Transverse colon (tissue), 4 donors: ENCODE data around the gene UBXN1. TPM values are rescaled to one million over a fixed set of nuclear protein-coding genes. Genes with fewer than 3 reads are reported as not detected.

Experiments
- DNase-seq: peaks from one replicate; pipeline ENCODE4 v3.0.0-alpha.2; 2019
- H3K27ac ChIP-seq, 4 donors: fragments of 200-600 bp; sonication (generic); 2 replicates each; pipeline ENCODE4 v1.5.1; 2016 to 2018; ENCODE audit warnings: inconsistent platforms in 4 of 4
- H3K27me3 ChIP-seq: fragments of 200-600 bp; sonication (generic); 2 replicates; pipeline ENCODE4 v1.5.1; 2017; ENCODE audit warnings: inconsistent platforms
- H3K36me3 ChIP-seq, 4 donors: fragments of 200-600 bp; sonication (generic); 2 replicates each; pipeline ENCODE4 v1.5.1; 2017 to 2019; ENCODE audit warnings: inconsistent platforms in 4 of 4
- H3K4me1 ChIP-seq, 4 donors: fragments of 200-600 bp; sonication (generic); 2 replicates each; pipeline ENCODE4 v1.5.1; 2017 to 2020; ENCODE audit warnings: inconsistent platforms in 4 of 4
- H3K4me3 ChIP-seq, 4 donors: fragments of 200-600 bp; sonication (generic); 1 replicate in 1 of 4; 2 replicates in 3 of 4; pipeline versions ENCODE4 v1.5.1 to v1.6.1; 2017 to 2019; ENCODE audit warnings: inconsistent platforms in 4 of 4
- H3K9me3 ChIP-seq, 2 donors: fragments of 200-600 bp; sonication (generic); 2 replicates each; pipeline ENCODE4 v1.5.1; 2017 to 2019; ENCODE audit warnings: inconsistent platforms in 2 of 2
- EP300 ChIP-seq: sonication (generic); formaldehyde crosslinking; IDR thresholded peaks from one replicate; pipeline ENCODE4 v1.6.1; 2017; ENCODE audit warnings: antibody characterized with exemption, low read depth
- POLR2A ChIP-seq: fragments of 450-650 bp; IDR thresholded peaks from one replicate; pipeline ENCODE4 v1.6.1; 2016; ENCODE audit warnings: antibody characterized with exemption, mild to moderate bottlenecking, moderate library complexity
- POLR2AphosphoS5 ChIP-seq, 3 donors: sonication (generic); formaldehyde crosslinking; IDR thresholded peaks; one replicate each; pipeline ENCODE4 v1.6.1; 2016; ENCODE audit warnings: antibody characterized with exemption in 3 of 3
- WGBS, 2 donors: methylation state at CpG; one replicate each; pipeline ENCODE4 v1.1.5; 2018; ENCODE audit warnings: low coverage in 1 of 2; 5-methylcytosine and 5-hydroxymethylcytosine counted together
- in situ Hi-C, 4 donors: fragments of 200-750 bp; cut with MboI; loops; one replicate each; pipeline versions ENCODE4 v1.15.0 to v1.15.1; 2017; ENCODE audit warnings: low sequenced_read_pairs in 3 of 4, low pct_ligation_motif_present in 1 of 4, low pct_unique_long_range_greater_than_20kb in 1 of 4
- intact Hi-C: fragments of 100-400 bp; cut with DNase I; formaldehyde crosslinking; loops from one replicate; pipeline ENCODE4 v1.15.1; 2023; ENCODE audit warnings: low total_unique reads
- total RNA-seq, 4 donors: library from RNA; depleted of rRNA; stranded (reverse); fragments of >200 nt; gene quantifications; one replicate each; pipeline ENCODE4 v1.1.0, GENCODE V29; 2016
- TF ChIP-seq, protein P1 (sequence below), 5 experiments: fragments of 200-600 bp in 3 of 5; fragments of 450-650 bp in 2 of 5; sonication (generic) in 3 of 5; IDR thresholded peaks; 1 replicate in 2 of 5; 2 replicates in 3 of 5; pipeline ENCODE4 v1.5.1; 2016 to 2017; ENCODE audit warnings: antibody characterized with exemption in 5 of 5, inconsistent platforms in 3 of 5, mild to moderate bottlenecking in 2 of 5, moderate library complexity in 1 of 5

UBXN1 gene, protein sequence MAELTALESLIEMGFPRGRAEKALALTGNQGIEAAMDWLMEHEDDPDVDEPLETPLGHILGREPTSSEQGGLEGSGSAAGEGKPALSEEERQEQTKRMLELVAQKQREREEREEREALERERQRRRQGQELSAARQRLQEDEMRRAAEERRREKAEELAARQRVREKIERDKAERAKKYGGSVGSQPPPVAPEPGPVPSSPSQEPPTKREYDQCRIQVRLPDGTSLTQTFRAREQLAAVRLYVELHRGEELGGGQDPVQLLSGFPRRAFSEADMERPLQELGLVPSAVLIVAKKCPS
- total RNA-seq = 100 to 1,000 TPM; 129 to 219 (median 142) TPM

- TF ChIP-seq, protein P1, sequence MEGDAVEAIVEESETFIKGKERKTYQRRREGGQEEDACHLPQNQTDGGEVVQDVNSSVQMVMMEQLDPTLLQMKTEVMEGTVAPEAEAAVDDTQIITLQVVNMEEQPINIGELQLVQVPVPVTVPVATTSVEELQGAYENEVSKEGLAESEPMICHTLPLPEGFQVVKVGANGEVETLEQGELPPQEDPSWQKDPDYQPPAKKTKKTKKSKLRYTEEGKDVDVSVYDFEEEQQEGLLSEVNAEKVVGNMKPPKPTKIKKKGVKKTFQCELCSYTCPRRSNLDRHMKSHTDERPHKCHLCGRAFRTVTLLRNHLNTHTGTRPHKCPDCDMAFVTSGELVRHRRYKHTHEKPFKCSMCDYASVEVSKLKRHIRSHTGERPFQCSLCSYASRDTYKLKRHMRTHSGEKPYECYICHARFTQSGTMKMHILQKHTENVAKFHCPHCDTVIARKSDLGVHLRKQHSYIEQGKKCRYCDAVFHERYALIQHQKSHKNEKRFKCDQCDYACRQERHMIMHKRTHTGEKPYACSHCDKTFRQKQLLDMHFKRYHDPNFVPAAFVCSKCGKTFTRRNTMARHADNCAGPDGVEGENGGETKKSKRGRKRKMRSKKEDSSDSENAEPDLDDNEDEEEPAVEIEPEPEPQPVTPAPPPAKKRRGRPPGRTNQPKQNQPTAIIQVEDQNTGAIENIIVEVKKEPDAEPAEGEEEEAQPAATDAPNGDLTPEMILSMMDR (IDR thresholded peaks at IDR 0.05) = no peak
- TF ChIP-seq POLR2A = peak; percentile 81
- TF ChIP-seq POLR2AphosphoS5 (IDR thresholded peaks at IDR 0.05) = peak; percentile 83 to 86 (median 85)
- TF ChIP-seq EP300 = no peak
- H3K9me3 ChIP-seq = no peaks in the 10 kb centered on the region
- intact Hi-C loops (no loop called here), in situ Hi-C loops (loop anchor here in 2 of 4 donors (25.0 kb wide), 2 partner anchors 267 to 292 kb away; partner anchors contain the start of gene SCGB1A1 (in 1 of the 2))
- peak; percentile 92 for DNase-seq
- H3K27ac ChIP-seq = peak within 1 kb of the TSS; percentile 89 to 95 (median 94)
- H3K36me3 ChIP-seq = peaks cover 0 to 15% (median 3%) of the 10 kb centered on the region in 4 donors
- peaks cover 14 to 28% (median 16%) of the 10 kb centered on the region in 4 donors for H3K4me1 ChIP-seq
- WGBS, 2 donors = 9 to 43% methylated on average over 6 to 48 of the region's 55 CpGs
- peak within 1 kb of the TSS; percentile 81 to 88 (median 86) for H3K4me3 ChIP-seq
- no peaks in the 10 kb centered on the region for H3K27me3 ChIP-seq
These were observed at the start of gene UBXN1 for GRCh38 chr11:62678770-62679696. Gene UBXN1, minus strand, starts transcription at chr11:62679073. Its CDS starts 150 bp downstream, at chr11:62678923.

DNA sequence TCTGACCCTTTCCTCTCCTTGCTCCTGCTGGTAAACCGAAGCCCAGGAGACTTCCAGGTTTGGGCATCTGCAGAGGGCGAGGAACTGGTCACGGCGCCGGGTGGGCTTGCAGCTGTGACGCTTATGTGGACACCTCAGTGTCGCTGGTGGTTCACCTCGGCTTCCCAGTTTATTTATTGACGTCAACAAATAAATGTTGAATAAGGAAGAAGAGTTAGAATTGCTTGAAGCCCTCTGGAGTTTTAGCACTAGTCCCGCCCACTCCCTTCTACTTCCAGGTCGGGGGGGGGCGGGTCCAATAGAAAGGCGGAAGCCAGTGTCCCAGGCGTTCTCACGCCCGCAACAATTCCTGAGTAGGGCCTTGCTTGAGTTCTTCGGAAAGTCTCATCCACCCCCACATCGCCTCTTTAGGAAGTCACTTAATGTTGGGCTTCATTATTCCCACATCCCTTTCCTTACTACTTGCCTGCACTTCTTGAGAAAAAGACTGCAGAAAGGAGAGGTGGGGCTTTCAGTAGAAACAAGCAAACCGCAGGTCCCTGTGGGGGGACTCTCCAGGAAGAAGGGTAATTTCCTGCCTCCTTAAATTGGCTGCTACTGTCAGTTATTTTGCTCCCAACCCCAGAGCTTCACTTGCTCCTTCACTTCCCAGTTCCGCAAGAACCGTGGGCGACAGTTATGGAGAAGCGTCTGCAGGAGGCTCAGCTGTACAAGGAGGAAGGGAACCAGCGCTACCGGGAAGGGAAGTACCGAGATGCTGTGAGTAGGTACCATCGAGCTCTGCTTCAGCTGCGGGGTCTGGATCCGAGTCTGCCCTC, 49.5 kb upstream of the UBXN1 start, which contains the start of gene TTC9C:
TSS of gene TTC9C (plus strand) at position 316 of the 818 bp plus-strand sequence. CDS start at position 679, 363 bp downstream.
- intact Hi-C loops = no loop called here
- TF ChIP-seq POLR2AphosphoS5 (IDR thresholded peaks at IDR 0.05) = peak; percentile 79 to 93 (median 84)
- TF ChIP-seq, protein P1 (IDR thresholded peaks at IDR 0.05) = peak in 1 of 5 experiments; percentile 17
- TF ChIP-seq EP300 = no peak
- peak; percentile 86 for TF ChIP-seq POLR2A
- Histone ChIP-seq H3K36me3 (peaks cover 0 to 12% (median 4%) of the 10 kb centered on the region in 4 donors), H3K9me3 (no peaks in the 10 kb centered on the region), H3K4me3 (peak within 1 kb of the TSS; percentile 73 to 96 (median 90)), H3K27ac (peak within 1 kb of the TSS; percentile 97 to 99 (median 98)), H3K4me1 (peaks cover 27 to 63% (median 39%) of the 10 kb centered on the region in 4 donors), H3K27me3 (no peaks in the 10 kb centered on the region)
- 0% methylated on average over 2 to 29 of the region's 29 CpGs for WGBS, 2 donors
- in situ Hi-C loops = no loop called here
- DNase-seq = peak; percentile 93

GRCh38 chr11:62727872-62728170, 48.9 kb upstream of the UBXN1 start:
- in situ Hi-C loops (no loop called here), intact Hi-C loops (no loop called here)
- H3K4me3 ChIP-seq = peak overlapping the region; percentile 64 to 96 (median 79)
- H3K4me1 ChIP-seq = peaks cover 27 to 65% (median 39%) of the 10 kb centered on the region in 4 donors
- peak; percentile 89 for DNase-seq
- H3K36me3 ChIP-seq = peaks cover 0 to 13% (median 4%) of the 10 kb centered on the region in 4 donors
- TF ChIP-seq EP300 = no peak
- no peak for TF ChIP-seq POLR2A
- TF ChIP-seq POLR2AphosphoS5 (IDR thresholded peaks at IDR 0.05) = no peak
- TF ChIP-seq, protein P1 (IDR thresholded peaks at IDR 0.05) = no peak
- no peaks in the 10 kb centered on the region for H3K9me3 ChIP-seq
- no peaks in the 10 kb centered on the region for H3K27me3 ChIP-seq
- peak overlapping the region; percentile 97 to 99 (median 98) for H3K27ac ChIP-seq
- 0 to 1% methylated on average over 7 to 20 of the region's 20 CpGs for WGBS, 2 donors
